Stimulated activated CD8-positive, alpha-beta memory T cell treated with anti-CD3 and anti-CD28 coated beads, Interleukin-15, amount 100 ng/mL, for 1 hour (primary cell): Measurements from ENCODE around the gene KLK11.

ENCODE experiments used
- DNase-seq: peaks from one replicate; pipeline ENCODE4 v3.0.0-alpha.2; 2020; ENCODE audit warnings: low read depth

The KLK11 gene

DNA sequence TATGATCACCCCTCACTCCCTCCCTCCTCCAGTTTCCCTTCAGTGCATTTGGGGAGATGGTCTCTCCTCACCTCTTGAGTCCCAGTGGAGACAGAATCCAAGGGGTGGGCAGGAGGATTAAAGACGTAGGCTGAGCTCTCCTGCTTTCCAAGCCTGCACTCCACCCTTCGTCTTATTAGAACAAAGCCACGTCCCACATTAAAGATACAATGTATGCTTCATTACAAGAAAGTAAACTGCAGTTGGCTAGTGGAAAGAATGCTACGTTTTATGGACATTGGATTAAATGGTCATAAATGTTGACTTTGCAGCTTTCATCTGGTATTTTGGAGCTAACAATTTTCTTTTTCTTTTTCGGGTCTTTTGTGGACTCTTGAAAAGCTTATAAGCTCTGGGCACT lies 1.5 kb upstream of the KLK11 start:
- DNase-seq = no peak

DNA sequence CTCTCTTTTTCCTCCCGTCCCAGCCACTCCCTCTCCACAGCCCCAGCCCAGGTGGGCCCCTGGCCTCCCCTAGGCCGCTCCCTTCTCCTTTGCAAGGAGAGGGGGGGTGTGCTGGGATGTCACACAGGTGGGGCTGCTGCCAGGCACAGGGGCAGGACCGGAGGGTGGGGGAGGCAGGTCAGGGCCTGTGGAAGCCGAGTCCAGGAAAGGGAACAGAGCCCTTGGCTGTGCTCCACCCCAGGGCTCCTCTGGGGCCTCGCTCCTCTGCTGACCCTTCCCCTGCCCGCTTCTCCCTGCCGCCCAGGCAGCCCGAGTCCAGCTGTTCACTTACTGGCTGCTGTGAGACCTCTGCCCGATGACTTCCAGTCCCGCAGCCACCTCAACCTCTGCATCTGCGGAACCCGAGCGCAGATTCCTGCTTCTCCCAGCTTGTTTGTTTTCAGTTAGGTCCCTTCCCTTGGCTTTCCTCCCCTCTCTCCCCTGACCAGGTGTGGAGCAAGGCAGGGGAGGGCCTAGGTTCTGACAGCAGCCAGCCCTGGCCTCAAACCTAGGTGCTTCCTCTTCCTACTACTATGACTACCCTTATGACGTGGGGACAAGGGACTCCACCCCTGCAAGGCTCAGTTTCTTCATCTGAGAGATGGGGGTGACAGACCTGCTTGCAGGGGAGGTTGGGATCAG lies 850 bp upstream of the KLK11 start:
- DNase-seq = no peak

DNA sequence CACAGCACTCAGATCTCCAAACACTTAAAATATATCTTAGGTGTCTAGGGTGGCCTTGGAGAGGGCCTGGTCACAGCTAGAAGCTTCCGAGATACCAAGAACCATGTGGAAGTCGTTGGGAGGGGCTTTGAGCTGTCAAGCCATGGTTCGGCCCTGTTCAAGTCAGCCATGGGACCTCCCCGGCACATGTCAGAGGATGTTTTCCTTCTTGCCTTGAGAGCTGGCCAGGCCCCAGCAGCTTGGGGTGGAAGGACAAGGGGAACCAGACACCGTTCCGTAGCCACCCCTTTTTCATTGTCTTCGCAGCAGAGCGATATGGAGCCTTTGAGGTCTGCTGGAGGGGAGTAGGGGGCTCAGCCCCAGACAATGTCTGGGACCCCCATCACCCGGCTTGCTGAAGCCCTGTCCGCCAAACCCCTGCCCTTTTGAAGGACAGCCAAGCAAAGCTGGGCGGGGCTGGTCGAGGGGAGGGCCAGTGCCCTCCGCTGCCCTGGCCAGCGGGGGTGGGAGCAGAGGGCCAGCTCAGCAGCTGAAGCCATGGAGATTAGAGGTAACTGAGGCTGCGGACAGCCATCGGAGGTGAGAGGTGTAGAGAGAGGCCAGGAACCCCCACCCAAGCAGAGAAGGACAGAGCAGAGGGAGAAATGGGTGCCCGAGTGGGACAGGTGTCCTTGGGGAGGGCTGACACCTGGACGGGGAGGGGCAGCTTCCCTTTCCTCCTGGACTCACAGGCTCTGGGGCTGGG lies 435 bp downstream of the KLK11 start:
- DNase-seq = no peak

DNA sequence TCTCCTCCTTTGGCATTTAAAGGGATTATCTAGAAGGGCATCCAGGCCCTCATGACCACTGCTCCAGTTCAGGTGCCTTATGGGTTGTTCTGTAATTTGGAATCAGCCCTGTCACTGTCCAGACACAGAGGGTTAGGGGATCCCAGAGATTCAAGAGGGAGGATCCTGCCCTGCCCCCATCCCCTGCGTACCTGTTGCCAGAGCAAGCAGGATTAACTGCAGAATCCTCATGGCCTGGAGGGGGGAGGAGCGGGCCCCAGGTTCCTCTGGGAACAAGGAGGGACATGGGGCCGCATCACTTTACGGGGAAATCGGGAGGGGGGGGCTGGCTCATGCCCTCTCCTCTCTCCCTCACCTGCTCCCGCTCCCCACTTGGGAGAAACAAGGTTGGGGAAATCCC lies 1.0 kb downstream of the KLK11 start:
- DNase-seq = no peak

DNA sequence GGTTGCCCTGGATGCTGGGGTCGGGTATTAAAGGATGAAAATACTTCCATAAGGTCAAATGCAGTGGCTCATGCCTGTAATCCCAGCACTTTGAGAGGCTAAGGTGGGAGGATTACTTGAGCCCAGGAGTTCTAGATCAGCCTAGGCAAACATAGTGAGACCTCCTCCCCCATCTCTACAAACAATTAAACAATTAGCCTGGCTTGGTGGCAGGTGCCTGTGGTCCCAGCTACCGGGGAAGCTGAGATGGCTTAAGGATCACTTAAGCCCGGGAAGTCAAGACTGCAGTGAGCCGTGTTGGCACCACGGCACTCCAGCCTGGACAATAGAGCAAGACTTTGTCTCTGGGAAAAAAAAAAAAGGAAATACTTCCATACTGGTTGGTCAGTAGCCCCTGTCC lies 1.5 kb downstream of the KLK11 start:
- DNase-seq = no peak

DNA sequence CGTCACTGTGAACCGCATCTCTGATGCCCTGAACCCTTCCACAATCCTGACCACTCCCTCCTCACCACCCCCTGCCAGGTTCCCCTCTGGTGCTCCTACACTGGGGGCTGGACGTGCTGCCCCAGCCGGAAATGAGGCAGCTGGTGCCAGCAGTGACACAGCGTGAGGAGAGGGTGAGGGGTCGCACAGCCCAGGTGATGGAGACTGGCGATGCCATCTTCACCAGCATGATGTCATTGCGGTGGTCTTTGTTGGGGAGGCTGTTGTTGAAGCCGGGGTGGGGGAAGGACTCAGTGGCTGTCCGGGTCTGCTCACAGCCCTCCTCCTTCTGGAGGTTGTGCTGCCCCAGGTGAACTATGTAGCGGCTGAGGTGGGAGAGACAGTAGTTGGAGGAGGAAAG lies 2.5 kb downstream of the KLK11 start:
- DNase-seq = no peak

DNA sequence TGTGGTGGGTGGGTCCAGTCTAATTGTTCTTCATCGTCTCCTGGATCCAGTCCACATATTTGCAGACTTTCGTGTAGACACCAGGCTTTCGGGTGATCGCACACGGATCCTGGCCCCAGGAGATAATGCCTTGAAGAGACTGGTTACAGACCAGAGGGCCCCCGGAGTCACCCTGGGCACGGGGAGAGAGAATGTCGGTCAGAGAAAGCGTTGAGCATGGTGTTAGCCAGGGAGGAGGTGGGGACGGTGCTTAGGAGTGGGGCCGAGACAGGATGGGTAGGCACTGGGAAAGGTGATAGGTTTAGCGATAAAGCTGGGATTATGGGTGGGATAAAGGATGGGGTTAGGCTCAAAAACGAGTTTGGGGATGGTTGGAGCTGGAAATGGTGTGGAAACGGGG lies 3.9 kb downstream of the KLK11 start:
- no peak for DNase-seq

DNA sequence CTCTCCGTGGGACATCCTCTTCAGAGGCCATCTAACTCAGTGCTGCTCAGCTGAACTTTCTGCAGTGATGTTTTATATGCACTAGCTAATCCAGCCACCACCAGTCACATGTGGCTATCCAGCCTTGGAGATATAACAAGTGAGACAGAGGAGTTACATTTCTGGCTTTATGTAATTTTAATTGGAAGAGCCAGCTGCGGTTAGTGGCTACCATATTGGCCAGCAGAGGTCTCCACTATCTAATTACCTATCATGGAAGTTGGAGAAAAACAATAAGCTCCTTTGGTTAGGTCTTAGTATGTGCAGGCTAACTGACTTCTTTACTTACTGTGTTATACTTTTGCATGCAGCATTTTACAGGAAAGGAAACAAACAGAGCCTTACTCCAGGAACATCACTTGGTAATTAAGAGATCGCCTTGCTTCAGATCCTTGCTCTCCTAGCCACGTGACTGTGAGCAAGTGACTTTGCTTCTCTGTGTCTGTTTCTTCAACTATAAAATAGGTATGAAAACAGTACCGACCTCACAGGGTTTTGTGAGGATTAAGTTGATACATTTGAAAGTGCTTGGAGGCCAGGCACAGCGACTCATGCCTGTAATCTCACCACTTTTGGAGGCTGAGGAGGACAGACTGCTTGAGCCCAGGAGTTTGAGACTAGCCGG lies 5.3 kb downstream of the KLK11 start:
- DNase-seq = no peak

DNA sequence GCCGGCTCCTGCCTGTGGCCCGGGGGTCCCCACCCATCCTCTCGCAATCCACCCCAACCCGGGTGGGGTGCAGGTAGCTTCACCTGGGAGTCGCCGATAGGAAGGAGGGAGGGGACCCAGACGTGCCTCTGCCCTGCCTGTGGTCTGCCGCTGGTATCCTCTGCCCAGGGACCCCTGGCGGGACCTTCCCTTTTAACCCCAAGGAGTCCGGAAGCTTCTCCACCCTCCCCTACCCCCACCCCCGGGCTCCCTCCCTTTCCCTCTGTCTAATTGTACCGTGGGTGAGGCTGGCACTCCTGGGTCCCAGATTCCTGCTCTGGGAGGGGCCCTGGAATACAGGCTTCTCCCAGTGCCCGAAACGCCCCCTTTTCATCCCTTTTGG lies 6.9 kb downstream of the KLK11 start, which contains the start of gene KLK10:
Gene KLK10, minus strand, starts transcription at position 166 of the 382 bp plus-strand sequence. CDS start 579 bp downstream, outside the sequence.
- DNase-seq = no peak

DNA sequence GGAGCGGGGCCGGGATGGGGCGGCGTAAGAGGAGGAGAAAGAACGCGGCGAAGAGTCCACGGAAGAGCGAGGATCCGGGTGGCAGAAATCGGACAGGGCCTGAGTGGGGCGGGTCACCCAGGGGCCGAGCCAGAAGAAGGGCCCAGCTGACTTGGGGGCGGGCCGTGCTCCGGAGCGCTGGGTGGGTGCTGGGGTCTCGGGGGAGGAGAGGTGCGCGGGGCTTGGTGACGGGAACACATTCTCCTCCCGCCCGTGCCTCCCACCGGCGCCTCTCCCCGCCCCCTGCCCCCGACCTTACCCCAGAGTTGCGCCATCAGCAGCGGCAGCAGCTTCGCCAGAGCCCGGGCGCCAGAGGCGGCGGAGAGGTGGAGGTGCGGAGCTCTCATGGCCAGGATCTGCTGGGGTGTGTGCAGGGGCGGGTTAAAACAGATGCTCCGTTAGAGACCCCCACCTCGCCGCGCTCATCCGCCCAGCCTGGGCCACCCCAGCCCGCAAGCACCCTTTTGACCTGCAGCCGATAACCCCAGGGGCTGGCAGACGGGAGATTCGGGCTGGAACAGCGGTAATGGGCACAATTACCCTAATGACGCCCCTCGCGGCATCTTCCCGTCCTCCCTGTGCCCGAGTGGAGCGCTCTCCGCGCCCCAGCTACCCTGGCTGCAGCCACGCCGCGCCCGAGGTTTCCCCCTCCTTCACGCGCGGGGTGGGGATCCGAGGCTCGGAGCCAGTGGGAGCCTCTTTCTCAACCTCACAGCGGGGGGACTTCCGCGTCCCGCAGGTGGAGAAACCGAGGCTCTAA lies 7.5 kb downstream of the KLK11 start:
- no peak for DNase-seq

DNA sequence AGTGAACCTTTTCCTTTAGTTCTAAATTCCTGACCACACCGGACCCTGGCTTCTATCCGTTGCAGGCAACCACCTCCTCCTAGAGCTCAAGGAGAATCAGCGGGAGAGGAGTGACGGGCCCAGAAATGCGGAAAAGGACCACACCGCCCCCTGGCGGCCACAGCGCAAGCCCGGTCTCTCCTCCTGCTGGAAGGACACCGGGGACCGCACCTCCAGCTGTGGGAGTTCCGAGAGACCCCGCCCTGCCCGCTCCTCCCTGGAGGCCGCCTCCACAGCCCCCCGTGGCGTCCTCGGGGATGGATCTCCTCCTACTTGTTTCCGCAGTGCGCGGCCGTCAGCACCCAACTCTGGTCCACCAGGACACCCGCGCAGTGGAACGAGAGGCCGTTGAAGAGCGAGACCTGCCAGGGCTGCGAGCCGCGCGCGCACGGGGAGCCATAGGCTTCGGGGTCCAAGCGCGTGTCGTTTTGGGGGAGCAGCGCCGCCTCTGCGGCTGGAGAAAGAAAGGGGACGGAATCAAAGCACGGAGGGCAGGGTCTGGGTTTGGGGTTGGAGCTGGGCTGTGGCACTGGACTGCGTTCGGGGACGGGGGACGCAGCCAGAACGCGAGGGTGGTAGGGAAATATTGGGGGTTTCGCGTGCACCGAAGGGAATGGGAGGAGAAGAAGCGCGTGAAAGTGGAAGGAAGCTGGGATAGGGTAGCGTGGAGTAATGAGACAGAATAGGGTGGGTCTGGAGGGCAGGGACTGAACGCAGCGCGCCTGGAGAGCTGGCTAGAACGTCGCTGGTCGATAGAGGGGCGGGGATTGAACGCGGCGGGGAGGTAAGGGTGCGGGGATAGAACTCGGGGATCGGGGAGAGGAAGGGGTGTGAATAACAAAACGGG lies 9.4 kb downstream of the KLK11 start:
- DNase-seq = peak; percentile 36

DNA sequence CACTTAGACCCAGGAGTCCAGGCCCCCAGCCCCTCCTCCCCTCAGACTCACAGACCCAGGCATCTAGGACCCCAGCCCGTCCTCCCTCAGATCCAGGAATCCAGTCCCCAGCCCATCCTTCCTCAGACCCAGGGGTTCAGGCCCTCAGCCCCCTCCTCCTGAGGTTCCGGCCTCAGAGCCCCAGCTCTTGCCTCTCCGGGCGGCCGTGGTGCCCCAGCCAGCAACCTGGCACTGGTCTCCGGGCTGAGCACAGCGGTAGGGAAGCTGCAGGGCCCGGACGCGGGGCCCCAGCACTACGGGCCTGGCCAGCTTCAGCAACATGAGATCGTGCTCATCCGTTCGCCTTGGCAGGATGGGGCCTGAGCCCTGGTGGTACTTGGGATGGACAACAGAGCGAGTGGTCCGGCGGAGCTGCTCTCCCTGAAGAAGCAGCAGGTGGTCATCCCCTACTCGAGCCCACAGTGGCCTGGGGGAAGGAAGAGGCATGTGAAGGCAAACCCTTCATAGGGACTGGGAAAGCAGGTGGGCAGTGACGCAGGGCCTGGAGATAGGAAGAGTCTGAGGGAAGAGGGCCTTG lies 10.6 kb downstream of the KLK11 start:
- DNase-seq = no peak

DNA sequence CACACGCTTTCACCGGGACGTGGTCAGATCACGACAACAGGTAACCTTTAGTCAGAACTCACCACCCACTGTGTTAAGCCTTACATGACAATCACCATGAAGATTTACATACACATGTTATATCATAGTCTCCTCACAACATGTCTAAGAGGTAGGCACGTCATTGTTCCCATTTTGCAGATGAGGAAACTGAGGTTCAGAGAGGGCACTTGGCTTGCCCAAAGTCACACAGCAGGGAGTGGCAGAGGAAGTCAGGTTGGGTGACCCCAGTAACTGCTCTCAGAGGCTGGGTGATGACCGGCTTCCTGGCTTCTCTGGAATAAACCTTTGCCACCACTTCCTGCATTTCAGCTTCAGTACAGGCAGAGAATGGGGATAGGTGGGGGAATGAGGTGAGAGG lies 12.2 kb downstream of the KLK11 start:
- DNase-seq = no peak

DNA sequence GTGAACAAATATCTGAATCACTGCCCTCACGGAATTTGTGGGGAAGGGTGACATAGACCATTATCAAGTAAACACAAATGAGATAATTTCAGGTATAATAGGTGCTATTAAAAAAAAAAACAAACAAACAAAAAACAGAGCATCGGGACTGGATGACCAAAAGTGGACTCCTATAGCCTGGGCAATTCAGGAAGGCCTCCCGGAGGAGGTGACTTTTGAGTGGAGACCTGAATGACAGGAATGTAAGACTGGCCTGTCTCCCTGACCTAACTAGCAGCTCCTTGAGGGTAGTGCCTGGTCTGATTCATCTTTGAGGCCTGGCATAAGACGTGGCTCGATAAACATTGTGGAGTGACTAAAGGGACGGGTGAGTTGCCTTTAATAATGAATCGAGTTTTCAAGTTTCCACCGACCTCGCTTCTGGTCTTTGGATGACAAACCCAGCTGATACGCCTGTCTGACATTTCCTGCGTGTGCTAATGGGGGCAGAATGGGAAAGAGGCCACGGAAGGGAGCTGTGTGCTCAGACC lies 13.7 kb downstream of the KLK11 start:
- DNase-seq = no peak

DNA sequence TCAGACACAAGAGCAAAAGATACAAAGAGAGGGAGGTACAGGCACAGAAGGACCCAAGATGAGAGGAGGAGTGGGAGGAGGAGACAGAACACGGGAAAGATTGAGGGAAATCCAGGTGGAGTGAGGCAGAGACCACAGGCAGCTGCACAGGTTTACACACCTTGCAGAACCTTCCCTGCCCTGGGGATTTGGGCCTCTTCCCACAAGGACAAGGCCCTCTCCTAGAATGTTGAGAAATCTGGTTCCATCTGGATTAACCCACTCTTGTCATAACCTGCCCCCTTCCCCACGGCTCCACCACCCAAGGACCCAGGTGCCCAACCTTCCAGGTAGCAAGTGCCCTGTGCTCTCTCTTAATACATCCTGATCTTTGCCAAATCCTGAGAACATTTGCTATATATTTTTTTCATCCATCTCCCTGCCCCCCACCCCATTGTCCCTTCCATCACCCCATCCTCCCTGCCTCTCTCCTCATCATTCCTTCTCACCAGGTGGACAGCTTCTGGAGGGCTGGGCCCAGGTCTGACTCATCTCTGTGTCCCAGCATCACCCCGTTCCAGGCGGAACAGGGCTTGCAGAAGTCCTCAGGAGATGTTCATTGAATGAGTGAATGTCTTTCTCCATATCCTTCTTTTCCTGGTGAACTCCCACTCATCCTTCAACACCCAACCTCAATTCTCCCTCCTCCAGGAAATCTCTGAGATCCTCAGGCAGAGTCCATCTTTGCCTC lies 16.2 kb downstream of the KLK11 start:
- no peak for DNase-seq

DNA sequence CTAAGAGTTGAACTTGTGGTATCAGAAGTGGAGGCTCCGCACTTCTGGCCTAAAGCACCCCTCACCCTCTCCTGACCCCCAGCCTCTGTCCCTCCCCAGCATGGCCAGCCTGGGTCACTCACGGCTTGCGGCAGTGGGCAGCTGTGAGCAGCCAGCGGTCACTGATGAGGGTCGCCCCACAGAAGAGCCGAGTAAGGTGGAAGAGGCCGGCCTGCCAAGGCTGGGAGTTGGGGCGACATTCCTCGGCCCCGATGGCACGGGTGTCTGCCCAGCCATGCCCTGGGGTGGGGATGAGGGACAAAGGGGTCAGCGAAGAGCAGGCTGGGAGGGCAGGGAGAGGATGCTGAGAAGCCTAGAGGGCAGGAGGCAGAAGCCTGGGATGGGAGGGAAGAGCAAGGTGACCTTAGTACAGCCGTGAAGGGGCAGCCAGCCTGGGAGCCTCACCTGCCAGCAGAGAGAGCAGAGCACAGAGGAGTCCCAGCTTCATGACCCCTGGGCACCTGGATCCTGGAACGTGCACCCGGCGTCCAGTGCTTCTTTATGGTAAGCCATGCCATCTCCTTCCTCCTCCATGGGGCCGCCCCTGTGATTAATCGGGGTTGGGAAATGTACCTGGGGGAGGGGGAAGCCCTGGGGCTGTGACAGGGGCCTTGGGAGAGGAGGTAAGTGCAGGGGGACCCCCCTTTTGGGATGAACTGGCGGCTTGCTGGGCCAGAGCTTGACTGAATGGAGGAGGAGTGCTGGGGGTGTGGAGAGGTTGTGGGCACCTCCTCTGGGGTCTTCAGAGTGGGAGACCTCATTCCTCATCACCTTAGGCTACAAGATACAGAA lies 17.1 kb downstream of the KLK11 start:
- DNase-seq = no peak

DNA sequence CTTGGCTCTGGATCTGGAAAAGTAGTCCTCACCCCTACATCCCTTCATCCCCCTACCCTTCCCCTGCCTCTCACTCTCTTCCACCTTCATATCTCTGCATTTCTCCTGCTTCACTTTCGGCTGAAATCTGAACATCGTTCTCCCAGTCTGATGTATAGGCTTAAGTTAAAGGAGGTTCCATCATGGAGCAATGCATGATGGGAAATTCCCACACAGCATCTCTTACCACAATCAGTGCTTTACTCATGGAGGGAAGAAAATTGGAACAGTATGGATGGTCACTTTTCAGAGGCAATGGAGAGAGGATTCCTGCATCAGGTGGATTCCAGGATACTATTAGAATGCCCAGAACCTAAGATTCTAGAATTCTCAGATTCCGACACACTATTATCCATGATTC lies 18.9 kb downstream of the KLK11 start:
- DNase-seq = no peak

DNA sequence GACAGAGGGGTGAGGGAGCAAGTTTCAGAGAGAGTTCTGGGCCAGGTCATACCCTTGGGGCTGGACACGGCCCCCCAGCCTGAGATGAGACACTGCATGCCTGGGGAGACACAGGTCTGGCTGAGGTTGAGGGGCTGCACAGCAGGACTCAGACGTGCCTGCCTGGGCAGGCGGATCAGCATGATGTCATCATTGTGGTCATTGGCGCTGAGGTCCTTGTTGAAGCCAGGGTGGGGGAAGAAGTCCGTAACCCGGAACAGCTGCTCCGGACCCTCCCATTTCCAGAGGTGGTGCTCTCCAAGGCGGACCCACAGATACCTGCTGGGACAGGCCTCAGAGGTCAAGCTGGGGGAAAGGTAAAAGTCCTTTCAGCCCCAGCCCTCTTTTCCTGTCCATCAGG lies 20.0 kb downstream of the KLK11 start:
- DNase-seq = no peak

DNA sequence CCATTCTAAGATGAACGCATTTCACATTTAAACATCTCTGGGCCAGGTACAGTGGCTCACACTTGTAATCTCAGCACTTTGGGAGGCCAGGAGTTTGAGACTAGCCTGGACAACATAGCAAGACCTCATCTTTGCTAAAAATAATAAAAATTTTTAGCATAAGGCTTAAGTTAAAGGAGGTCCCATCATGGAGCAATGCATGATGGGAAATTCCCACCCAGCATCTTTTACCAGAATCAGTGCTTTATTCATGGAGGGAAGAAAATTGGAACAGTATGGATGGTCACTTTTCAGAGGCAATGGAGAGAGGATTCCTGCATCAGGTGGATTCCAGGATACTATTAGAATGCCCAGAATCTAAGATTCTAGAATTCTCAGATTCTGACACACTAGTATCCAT lies 21.2 kb downstream of the KLK11 start:
- no peak for DNase-seq
